GM21367 (cell line): ENCODE results near the gene WDHD1.
"Not testable (repeated sequence)": the region's sequence is repeated elsewhere in the genome, so short reads cannot be mapped to it uniquely, and the experiment has no call there.

Experiments used
- ATAC-seq: cut with Tn5 transposase; IDR thresholded peaks from one replicate; pipeline ENCODE4 v1.9.1; 2021; ENCODE audit not compliant: unreplicated experiment

WDHD1 gene

GRCh38 chr14:55026793-55027561, at the start of gene WDHD1, which contains the start of gene SOCS4:
TSS of gene WDHD1 (minus strand) at chr14:55027099. CDS start at chr14:55026787, 312 bp downstream.
TSS of gene SOCS4 (plus strand) at chr14:55027236. CDS start at chr14:55043042, 15,806 bp downstream.
- ATAC-seq = peak; percentile 88

- no peak for ATAC-seq
These were observed 48.8 kb upstream of the WDHD1 start for GRCh38 chr14:55075628-55076175.

- ATAC-seq = peak; percentile 45
These were observed 47.8 kb upstream of the WDHD1 start for GRCh38 chr14:55074662-55075061.

GRCh38 chr14:55073856-55074255, 47.0 kb upstream of the WDHD1 start:
- ATAC-seq = no peak

- peak; percentile 48 for ATAC-seq
These were observed 45.2 kb upstream of the WDHD1 start for GRCh38 chr14:55071870-55072640.

GRCh38 chr14:55070981-55071411, 44.1 kb upstream of the WDHD1 start:
- ATAC-seq = no peak

- ATAC-seq = no peak
These were observed 39.3 kb upstream of the WDHD1 start for GRCh38 chr14:55066223-55066622.

- ATAC-seq = no peak
These were observed 38.5 kb upstream of the WDHD1 start for GRCh38 chr14:55065411-55065810.

GRCh38 chr14:55064896-55065295, 38.0 kb upstream of the WDHD1 start:
- ATAC-seq = not testable (repeated sequence)

- no peak for ATAC-seq
These were observed 35.8 kb upstream of the WDHD1 start for GRCh38 chr14:55062517-55063351.

- no peak for ATAC-seq
These were observed 32.4 kb upstream of the WDHD1 start for GRCh38 chr14:55059333-55059732.

GRCh38 chr14:55057919-55058318, 31.0 kb upstream of the WDHD1 start:
- ATAC-seq = no peak

GRCh38 chr14:55054098-55054497, 27.2 kb upstream of the WDHD1 start:
- no peak for ATAC-seq

GRCh38 chr14:55053500-55053899, 26.6 kb upstream of the WDHD1 start:
- no peak for ATAC-seq

- no peak for ATAC-seq
These were observed 26.1 kb upstream of the WDHD1 start for GRCh38 chr14:55053018-55053417.

- ATAC-seq = no peak
These were observed 25.5 kb upstream of the WDHD1 start for GRCh38 chr14:55052269-55052930.

- peak; percentile 88 for ATAC-seq
These were observed 24.7 kb upstream of the WDHD1 start, which contains the start of gene MAPK1IP1L for GRCh38 chr14:55051423-55052268. TSS of gene MAPK1IP1L (plus strand) at chr14:55051647. CDS start at chr14:55061684, 10,037 bp downstream.

- no peak for ATAC-seq
These were observed 24.2 kb upstream of the WDHD1 start for GRCh38 chr14:55051165-55051422.

- ATAC-seq = no peak
These were observed 22.1 kb upstream of the WDHD1 start for GRCh38 chr14:55048900-55049436.
